Measurements from ENCODE around the gene USH2A.

- no peak for TF ChIP-seq YY1 (IDR thresholded peaks at IDR 0.05; ENCODE audit: low read depth)
- no peak for TF ChIP-seq ZBTB7A (IDR thresholded peaks at IDR 0.05; ENCODE audit: low read depth)
- TF ChIP-seq EP300 (IDR thresholded peaks at IDR 0.05; ENCODE audit: borderline replicate concordance), result no peak
Observed at GRCh38 chr1:215830226-215830810, 592.9 kb downstream of the USH2A start.
